ENCODE measurements around the gene PKDCC. TPM values are rescaled to one million over a fixed set of nuclear protein-coding genes. Genes with fewer than 3 reads are reported as not detected.

PKDCC gene
- total RNA-seq, 1 experiment from 2014 or later, result 322 TPM

GRCh38 chr2:42095923-42096408 is 48.1 kb downstream of the PKDCC start:
- no peak overlapping the region for H3K4me3 Mint-ChIP-seq (ENCODE audit: unreplicated experiment)
- peaks cover 36% of the 10 kb centered on the region for H3K4me1 ChIP-seq
- H3K9me3 ChIP-seq, result peaks cover 3% of the 10 kb centered on the region; the same call in 1 of the 2 replicates
- ChIA-PET POLR2A (no interaction called here), CTCF (interaction anchor here (0.5 to 1.7 kb wide), 8 partner anchors 12 to 243 kb away, joined by 3 to 7 read pairs (median 3); no protein-coding TSS in a partner anchor)
- no peaks in the 10 kb centered on the region for H3K27me3 Mint-ChIP-seq (ENCODE audit: insufficient read depth, unreplicated experiment)
- H3K27ac Mint-ChIP-seq (ENCODE audit: unreplicated experiment), result no peak overlapping the region
- peak; percentile 74 for DNase-seq
- peaks cover 6% of the 10 kb centered on the region for H3K36me3 Mint-ChIP-seq (ENCODE audit: insufficient read depth, unreplicated experiment)
- H3K27me3 ChIP-seq (replicated peaks; ENCODE audit: control insufficient read depth, insufficient read depth, low read length), result no peaks in the 10 kb centered on the region
- no TSS peak for BruUV-seq (replicated peaks)
- H3K4me1 Mint-ChIP-seq (ENCODE audit: low read depth, unreplicated experiment), result peaks cover 43% of the 10 kb centered on the region
- intact Hi-C loops (cut with micrococcal nuclease; ENCODE audit: unreplicated experiment), result loop anchor here (1.0 kb wide), 4 partner anchors 46 to 142 kb away; no protein-coding TSS in a partner anchor
- no peaks in the 10 kb centered on the region for H3K36me3 ChIP-seq (ENCODE audit: control insufficient read depth, insufficient read depth, low read length)
- no peak overlapping the region for H3K4me3 ChIP-seq (ENCODE audit: low read depth, low read length)
- H3K9me3 Mint-ChIP-seq (ENCODE audit: unreplicated experiment), result peaks cover 11% of the 10 kb centered on the region
- peak; percentile 77 to 91 for TF ChIP-seq CTCF (IDR thresholded peaks at IDR 0.05; ENCODE audit: insufficient read depth in 1 of 2, low read depth in 1 of 2, low read length in 1 of 2, severe bottlenecking in 1 of 2, unreplicated experiment in 1 of 2)

- no peaks in the 10 kb centered on the region for H3K27me3 ChIP-seq (replicated peaks; ENCODE audit: control insufficient read depth, insufficient read depth, low read length)
- no peak overlapping the region for H3K4me3 Mint-ChIP-seq (ENCODE audit: unreplicated experiment)
- no TSS peak for BruUV-seq (replicated peaks)
- no peak for TF ChIP-seq CTCF (IDR thresholded peaks at IDR 0.05; ENCODE audit: insufficient read depth in 1 of 2, low read depth in 1 of 2, low read length in 1 of 2, severe bottlenecking in 1 of 2, unreplicated experiment in 1 of 2)
- peaks cover 34% of the 10 kb centered on the region for H3K4me1 ChIP-seq
- peaks cover 3% of the 10 kb centered on the region; the same call in 1 of the 2 replicates for H3K9me3 ChIP-seq
- H3K27ac Mint-ChIP-seq (ENCODE audit: unreplicated experiment), result no peak overlapping the region
- peaks cover 7% of the 10 kb centered on the region for H3K36me3 Mint-ChIP-seq (ENCODE audit: insufficient read depth, unreplicated experiment)
- no peak overlapping the region for H3K4me3 ChIP-seq (ENCODE audit: low read depth, low read length)
- no peaks in the 10 kb centered on the region for H3K27me3 Mint-ChIP-seq (ENCODE audit: insufficient read depth, unreplicated experiment)
- peaks cover 32% of the 10 kb centered on the region for H3K4me1 Mint-ChIP-seq (ENCODE audit: low read depth, unreplicated experiment)
- ChIA-PET CTCF (interaction anchor here (0.8 to 1.7 kb wide), 4 partner anchors 100 to 244 kb away, joined by 3 to 7 read pairs (median 3); no protein-coding TSS in a partner anchor), POLR2A (no interaction called here)
- H3K36me3 ChIP-seq (ENCODE audit: control insufficient read depth, insufficient read depth, low read length), result no peaks in the 10 kb centered on the region
- intact Hi-C loops (cut with micrococcal nuclease; ENCODE audit: unreplicated experiment), result loop anchor here (1.0 kb wide), 4 partner anchors 45 to 141 kb away; no protein-coding TSS in a partner anchor
- H3K9me3 Mint-ChIP-seq (ENCODE audit: unreplicated experiment), result peaks cover 11% of the 10 kb centered on the region
- no peak for DNase-seq
Measured at GRCh38 chr2:42096869-42097591, 49.2 kb downstream of the PKDCC start.

GRCh38 chr2:42098571-42099437 is 51.0 kb downstream of the PKDCC start:
- Mint-ChIP-seq H3K27ac (ENCODE audit: unreplicated experiment) (peak overlapping the region; percentile 20), H3K4me3 (ENCODE audit: unreplicated experiment) (no peak overlapping the region), H3K9me3 (ENCODE audit: unreplicated experiment) (peaks cover 11% of the 10 kb centered on the region), H3K27me3 (ENCODE audit: insufficient read depth, unreplicated experiment) (no peaks in the 10 kb centered on the region), H3K36me3 (ENCODE audit: insufficient read depth, unreplicated experiment) (peaks cover 7% of the 10 kb centered on the region), H3K4me1 (ENCODE audit: low read depth, unreplicated experiment) (peaks cover 17% of the 10 kb centered on the region)
- Histone ChIP-seq H3K27me3 (replicated peaks; ENCODE audit: control insufficient read depth, insufficient read depth, low read length) (no peaks in the 10 kb centered on the region), H3K4me3 (ENCODE audit: low read depth, low read length) (no peak overlapping the region), H3K36me3 (ENCODE audit: control insufficient read depth, insufficient read depth, low read length) (no peaks in the 10 kb centered on the region), H3K9me3 (peaks cover 3% of the 10 kb centered on the region; the same call in 1 of the 2 replicates), H3K4me1 (peaks cover 34% of the 10 kb centered on the region)
- POLR2A ChIA-PET, result interaction anchor here (0.5 kb wide), 1 partner anchor 132 kb away, joined by 3 read pairs; no protein-coding TSS in a partner anchor
- CTCF ChIA-PET, result interaction anchor here (0.7 kb wide), 1 partner anchor 249 kb away, joined by 3 read pairs; no protein-coding TSS in a partner anchor
- BruUV-seq (replicated peaks), result no TSS peak
- DNase-seq, result no peak
- intact Hi-C loops (cut with micrococcal nuclease; ENCODE audit: unreplicated experiment), result no loop called here
- no peak for TF ChIP-seq CTCF (IDR thresholded peaks at IDR 0.05; ENCODE audit: insufficient read depth in 1 of 2, low read depth in 1 of 2, low read length in 1 of 2, severe bottlenecking in 1 of 2, unreplicated experiment in 1 of 2)
